H1 (cell line): Measurements from ENCODE around the gene C2. TPM values are rescaled to one million over a fixed set of nuclear protein-coding genes. Genes with fewer than 3 reads are reported as not detected.

Experiments
- EGR1 ChIP-seq: IDR thresholded peaks from 2 replicates; pipeline ENCODE4 v1.6.1; 2011; ENCODE audit warnings: low read depth, low read length, borderline replicate concordance
- KDM1A ChIP-seq: fragments of 200-600, 300-600 bp; sonication (generic); IDR thresholded peaks from 2 replicates; pipeline ENCODE4 v1.7.1; 2016; ENCODE audit warnings: mild to moderate bottlenecking, low read length, borderline replicate concordance
- NANOG ChIP-seq: IDR thresholded peaks from 2 replicates; pipeline ENCODE4 v1.6.1; 2011; ENCODE audit warnings: low read length, low read depth, mild to moderate bottlenecking, inconsistent platforms; ENCODE audit not compliant: insufficient read depth, poor library complexity, severe bottlenecking
- SUZ12 ChIP-seq: fragments of 200-600 bp; sonication (generic); IDR thresholded peaks from 2 replicates; pipeline ENCODE4 v1.6.1; 2012; ENCODE audit warnings: mild to moderate bottlenecking, inconsistent platforms, low read length, moderate library complexity, mixed read lengths
- TBP ChIP-seq: IDR thresholded peaks from 2 replicates; pipeline ENCODE4 v1.6.1; 2011; ENCODE audit warnings: low read depth, low read length, improper control_type of control experiment
- polyA plus RNA-seq, 7 experiments: library from polyadenylated mRNA; depleted of rRNA in 3 of 7; stranded (reverse) in 5 of 7; unstranded in 2 of 7; fragments of >200 nt in 5 of 7; fragments of 200-250 nt in 2 of 7; gene quantifications; 1 replicate in 5 of 7; 2 replicates in 1 of 7; 4 replicates in 1 of 7; pipeline versions ENCODE4 v1.2.1 to v1.2.3, GENCODE V29; 2011 to 2013; ENCODE audit warnings: missing spikeins in 2 of 7, mixed read lengths in 2 of 7
- total RNA-seq: library from RNA; stranded (reverse); fragmentation: NEBNext Ultra II Directional; extraction: Animal tissue kit (Norgen Biotek cat#: 25700); gene quantifications from 2 replicates; pipeline ENCODE4 v1.2.1, GENCODE V29; 2021
- TF ChIP-seq, protein P1 (sequence below): fragments of 300-600 bp; sonication (generic); IDR thresholded peaks from 2 replicates; pipeline ENCODE4 v1.7.1; 2012; ENCODE audit warnings: low read length, moderate library complexity, mild to moderate bottlenecking, inconsistent platforms; ENCODE audit not compliant: insufficient replicate concordance
- TF ChIP-seq, protein P2 (sequence below): IDR thresholded peaks from 2 replicates; pipeline ENCODE4 v1.6.1; 2012; ENCODE audit warnings: inconsistent platforms

The C2 gene
- total and polyA plus RNA-seq, 2 of the 8 experiments (the other 6 are each of a cell fraction or from before 2014, with no cell fraction given), result 0.26 to 0.38 TPM

DNA sequence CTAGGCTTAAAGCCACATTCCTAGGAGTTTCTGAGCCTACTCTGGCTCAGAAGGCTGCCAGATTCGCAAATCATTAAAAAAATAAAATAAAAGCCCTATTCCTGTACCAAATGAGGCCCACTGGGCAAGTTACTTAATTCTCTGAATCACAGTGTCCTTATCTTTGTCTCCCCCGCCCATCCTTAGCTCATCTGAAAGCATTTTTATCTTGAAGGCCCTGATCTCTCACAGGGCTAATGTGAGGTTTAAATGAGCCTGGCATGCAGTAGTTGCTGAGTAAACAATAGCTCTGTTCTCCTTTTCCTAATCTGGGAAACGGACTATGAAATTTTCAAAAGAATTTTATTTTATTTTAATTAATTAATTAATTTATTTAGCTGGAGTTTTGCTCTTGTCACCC is 23.6 kb upstream of the C2 start (continued):
- TF ChIP-seq, protein P1, sequence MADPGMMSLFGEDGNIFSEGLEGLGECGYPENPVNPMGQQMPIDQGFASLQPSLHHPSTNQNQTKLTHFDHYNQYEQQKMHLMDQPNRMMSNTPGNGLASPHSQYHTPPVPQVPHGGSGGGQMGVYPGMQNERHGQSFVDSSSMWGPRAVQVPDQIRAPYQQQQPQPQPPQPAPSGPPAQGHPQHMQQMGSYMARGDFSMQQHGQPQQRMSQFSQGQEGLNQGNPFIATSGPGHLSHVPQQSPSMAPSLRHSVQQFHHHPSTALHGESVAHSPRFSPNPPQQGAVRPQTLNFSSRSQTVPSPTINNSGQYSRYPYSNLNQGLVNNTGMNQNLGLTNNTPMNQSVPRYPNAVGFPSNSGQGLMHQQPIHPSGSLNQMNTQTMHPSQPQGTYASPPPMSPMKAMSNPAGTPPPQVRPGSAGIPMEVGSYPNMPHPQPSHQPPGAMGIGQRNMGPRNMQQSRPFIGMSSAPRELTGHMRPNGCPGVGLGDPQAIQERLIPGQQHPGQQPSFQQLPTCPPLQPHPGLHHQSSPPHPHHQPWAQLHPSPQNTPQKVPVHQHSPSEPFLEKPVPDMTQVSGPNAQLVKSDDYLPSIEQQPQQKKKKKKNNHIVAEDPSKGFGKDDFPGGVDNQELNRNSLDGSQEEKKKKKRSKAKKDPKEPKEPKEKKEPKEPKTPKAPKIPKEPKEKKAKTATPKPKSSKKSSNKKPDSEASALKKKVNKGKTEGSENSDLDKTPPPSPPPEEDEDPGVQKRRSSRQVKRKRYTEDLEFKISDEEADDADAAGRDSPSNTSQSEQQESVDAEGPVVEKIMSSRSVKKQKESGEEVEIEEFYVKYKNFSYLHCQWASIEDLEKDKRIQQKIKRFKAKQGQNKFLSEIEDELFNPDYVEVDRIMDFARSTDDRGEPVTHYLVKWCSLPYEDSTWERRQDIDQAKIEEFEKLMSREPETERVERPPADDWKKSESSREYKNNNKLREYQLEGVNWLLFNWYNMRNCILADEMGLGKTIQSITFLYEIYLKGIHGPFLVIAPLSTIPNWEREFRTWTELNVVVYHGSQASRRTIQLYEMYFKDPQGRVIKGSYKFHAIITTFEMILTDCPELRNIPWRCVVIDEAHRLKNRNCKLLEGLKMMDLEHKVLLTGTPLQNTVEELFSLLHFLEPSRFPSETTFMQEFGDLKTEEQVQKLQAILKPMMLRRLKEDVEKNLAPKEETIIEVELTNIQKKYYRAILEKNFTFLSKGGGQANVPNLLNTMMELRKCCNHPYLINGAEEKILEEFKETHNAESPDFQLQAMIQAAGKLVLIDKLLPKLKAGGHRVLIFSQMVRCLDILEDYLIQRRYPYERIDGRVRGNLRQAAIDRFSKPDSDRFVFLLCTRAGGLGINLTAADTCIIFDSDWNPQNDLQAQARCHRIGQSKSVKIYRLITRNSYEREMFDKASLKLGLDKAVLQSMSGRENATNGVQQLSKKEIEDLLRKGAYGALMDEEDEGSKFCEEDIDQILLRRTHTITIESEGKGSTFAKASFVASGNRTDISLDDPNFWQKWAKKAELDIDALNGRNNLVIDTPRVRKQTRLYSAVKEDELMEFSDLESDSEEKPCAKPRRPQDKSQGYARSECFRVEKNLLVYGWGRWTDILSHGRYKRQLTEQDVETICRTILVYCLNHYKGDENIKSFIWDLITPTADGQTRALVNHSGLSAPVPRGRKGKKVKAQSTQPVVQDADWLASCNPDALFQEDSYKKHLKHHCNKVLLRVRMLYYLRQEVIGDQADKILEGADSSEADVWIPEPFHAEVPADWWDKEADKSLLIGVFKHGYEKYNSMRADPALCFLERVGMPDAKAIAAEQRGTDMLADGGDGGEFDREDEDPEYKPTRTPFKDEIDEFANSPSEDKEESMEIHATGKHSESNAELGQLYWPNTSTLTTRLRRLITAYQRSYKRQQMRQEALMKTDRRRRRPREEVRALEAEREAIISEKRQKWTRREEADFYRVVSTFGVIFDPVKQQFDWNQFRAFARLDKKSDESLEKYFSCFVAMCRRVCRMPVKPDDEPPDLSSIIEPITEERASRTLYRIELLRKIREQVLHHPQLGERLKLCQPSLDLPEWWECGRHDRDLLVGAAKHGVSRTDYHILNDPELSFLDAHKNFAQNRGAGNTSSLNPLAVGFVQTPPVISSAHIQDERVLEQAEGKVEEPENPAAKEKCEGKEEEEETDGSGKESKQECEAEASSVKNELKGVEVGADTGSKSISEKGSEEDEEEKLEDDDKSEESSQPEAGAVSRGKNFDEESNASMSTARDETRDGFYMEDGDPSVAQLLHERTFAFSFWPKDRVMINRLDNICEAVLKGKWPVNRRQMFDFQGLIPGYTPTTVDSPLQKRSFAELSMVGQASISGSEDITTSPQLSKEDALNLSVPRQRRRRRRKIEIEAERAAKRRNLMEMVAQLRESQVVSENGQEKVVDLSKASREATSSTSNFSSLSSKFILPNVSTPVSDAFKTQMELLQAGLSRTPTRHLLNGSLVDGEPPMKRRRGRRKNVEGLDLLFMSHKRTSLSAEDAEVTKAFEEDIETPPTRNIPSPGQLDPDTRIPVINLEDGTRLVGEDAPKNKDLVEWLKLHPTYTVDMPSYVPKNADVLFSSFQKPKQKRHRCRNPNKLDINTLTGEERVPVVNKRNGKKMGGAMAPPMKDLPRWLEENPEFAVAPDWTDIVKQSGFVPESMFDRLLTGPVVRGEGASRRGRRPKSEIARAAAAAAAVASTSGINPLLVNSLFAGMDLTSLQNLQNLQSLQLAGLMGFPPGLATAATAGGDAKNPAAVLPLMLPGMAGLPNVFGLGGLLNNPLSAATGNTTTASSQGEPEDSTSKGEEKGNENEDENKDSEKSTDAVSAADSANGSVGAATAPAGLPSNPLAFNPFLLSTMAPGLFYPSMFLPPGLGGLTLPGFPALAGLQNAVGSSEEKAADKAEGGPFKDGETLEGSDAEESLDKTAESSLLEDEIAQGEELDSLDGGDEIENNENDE, result no peak
- no peak for TF ChIP-seq SUZ12
- TF ChIP-seq EGR1, result no peak
- TF ChIP-seq, protein P2, sequence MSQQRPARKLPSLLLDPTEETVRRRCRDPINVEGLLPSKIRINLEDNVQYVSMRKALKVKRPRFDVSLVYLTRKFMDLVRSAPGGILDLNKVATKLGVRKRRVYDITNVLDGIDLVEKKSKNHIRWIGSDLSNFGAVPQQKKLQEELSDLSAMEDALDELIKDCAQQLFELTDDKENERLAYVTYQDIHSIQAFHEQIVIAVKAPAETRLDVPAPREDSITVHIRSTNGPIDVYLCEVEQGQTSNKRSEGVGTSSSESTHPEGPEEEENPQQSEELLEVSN, result no peak
- TF ChIP-seq NANOG, result no peak
- TF ChIP-seq KDM1A, result no peak
- no peak for TF ChIP-seq TBP
